Stimulated activated CD4-positive, alpha-beta T cell treated with anti-CD3 and anti-CD28 coated beads, Interleukin-2, amount 100 ng/mL, for 48 hours (primary cell): Measurements from ENCODE around the gene PITX1.
"Not testable (repeated sequence)": the region's sequence is repeated elsewhere in the genome, so short reads cannot be mapped to it uniquely, and the experiment has no call there.

Source experiments
- DNase-seq, 2 donors: peaks; one replicate each; pipeline ENCODE4 v3.0.0-alpha.2; 2020

Gene PITX1

DNA sequence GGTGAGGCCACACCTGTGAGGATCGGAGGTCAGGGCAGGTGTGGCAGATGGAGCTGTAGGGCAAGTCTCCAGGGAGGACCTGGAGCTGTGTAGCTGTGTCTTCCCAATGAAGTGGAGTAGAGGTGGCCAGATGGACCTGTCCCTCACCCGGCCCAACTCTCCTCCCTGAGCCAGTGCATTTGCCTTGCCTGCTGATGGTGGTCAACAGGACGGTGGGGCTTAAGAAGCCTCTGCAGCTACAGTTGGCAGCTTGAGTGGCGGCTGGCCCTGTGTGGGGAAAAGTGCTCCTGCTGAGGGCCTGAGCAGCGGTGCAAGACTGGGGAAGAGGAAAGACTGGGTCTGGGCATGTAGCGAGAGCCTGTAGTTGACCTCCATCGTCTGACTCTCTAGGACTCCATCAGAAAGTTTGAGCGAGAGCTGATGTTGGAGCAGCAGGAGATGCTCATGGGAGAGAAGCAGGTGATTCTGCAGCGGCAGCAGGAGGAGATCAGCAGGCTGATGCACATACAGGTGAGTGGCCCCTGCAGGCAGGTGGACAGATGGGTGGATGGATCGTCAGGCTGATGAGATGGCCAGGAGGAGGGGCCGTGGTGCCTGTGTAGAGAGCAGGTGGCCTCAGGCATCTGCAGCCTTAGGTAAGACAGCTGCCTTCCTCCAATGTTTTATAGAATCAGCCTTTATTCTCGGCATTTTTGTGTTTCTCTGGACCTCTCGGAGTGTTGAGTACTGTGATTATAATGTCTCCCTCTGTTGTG is 24.9 kb downstream of the PITX1 start:
- DNase-seq: no peak

- DNase-seq: no peak
Measured at GRCh38 chr5:135008556-135008955, 25.5 kb downstream of the PITX1 start.

GRCh38 chr5:135007749-135008363 is 26.2 kb downstream of the PITX1 start:
- DNase-seq: no peak

DNA sequence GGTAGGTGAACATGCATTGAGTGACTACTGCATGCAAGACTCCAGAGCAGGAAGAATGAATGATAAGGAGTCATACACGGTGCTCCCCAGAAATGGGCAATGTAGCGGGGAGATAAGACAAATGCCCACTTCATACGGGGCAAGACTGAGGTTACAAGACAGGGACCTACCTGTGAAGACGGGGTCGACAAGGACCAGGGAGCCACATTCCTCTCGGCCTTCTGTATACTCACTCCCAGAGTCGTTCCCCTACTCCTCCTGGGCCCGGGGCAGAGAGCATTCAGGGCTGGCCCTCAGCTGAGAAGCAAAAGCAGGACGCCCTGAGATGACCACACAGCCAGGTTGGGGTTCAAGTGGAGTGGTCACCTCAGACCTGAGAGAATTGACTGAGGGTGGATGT is 26.7 kb downstream of the PITX1 start:
- DNase-seq: no peak

- DNase-seq: no peak
Measured at GRCh38 chr5:135005076-135005475, 29.0 kb downstream of the PITX1 start.

- DNase-seq: no peak
Measured at GRCh38 chr5:135004376-135004775, 29.7 kb downstream of the PITX1 start.

- DNase-seq: not testable (repeated sequence)
Measured at GRCh38 chr5:134998068-134998467, 36.0 kb downstream of the PITX1 start.

GRCh38 chr5:134997015-134997414 is 37.0 kb downstream of the PITX1 start:
- no peak for DNase-seq

- no peak for DNase-seq
Measured at GRCh38 chr5:134995850-134996402, 38.1 kb downstream of the PITX1 start.

DNA sequence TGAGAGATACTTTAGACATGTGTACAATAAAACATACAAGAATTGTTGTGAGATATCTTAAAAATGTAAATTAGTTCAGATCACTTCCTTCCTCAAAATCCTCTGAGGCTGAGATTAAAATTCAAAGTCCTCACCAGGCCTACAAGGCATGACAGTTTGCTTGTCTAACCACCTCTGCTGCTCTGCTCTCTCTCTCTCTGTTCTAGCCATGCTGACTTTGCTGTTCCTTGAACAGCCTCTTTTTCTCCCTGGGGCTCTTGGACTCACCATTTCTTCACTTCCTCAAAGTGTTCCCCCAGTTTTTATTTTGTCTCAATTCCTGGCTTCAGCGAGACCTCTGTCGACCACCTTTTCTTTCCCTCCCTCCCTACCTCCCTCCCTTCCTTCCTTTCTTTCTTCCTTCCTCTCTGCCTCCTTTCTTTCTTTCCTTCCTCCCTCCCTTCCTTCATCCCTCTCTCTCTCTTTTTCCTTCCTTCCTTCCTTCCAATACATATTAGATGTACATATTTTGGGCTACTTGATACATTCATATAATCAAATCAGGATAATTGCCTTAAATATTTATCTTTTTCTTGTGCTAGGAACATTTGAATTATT is 39.4 kb downstream of the PITX1 start:
- DNase-seq: no peak

GRCh38 chr5:134993161-134993560 is 40.9 kb downstream of the PITX1 start:
- no peak for DNase-seq

DNA sequence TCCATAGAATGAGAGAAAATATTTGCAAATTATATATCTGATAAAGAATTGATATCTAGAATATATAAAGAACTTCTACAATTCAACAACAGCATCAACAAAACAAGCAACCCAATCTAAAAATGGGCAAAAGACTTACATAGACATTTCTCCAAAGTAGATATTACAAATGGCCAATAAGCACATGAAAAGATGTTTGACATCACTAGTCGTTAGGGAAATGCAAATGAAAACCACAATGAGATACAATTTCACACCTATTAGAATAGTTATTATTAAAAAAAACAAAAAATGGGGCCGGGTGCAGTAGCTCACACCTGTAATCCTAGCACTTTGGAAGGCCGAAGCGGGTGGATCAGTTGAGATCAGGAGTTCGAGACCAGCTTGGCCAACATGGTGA is 41.9 kb downstream of the PITX1 start:
- DNase-seq: no peak

DNA sequence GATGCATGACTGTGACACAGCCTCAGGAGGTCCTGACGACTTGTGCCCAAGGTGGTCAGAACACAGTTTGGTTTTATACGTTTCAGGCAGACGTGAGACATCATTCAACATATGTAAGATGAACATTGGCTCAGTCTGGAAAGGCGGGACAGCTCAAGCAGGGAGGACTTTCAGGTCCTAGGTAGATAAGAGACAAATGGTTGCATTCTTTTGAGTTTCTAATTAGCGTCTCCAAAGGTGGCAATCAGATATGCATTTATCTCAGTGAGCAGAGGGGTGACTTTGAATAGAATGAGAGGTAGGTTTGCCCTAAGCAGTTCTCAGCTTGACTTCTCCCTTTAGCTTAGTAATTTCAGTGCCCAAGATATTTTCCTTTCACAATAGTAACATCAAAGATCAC is 43.8 kb downstream of the PITX1 start:
- DNase-seq: not testable (repeated sequence)

DNA sequence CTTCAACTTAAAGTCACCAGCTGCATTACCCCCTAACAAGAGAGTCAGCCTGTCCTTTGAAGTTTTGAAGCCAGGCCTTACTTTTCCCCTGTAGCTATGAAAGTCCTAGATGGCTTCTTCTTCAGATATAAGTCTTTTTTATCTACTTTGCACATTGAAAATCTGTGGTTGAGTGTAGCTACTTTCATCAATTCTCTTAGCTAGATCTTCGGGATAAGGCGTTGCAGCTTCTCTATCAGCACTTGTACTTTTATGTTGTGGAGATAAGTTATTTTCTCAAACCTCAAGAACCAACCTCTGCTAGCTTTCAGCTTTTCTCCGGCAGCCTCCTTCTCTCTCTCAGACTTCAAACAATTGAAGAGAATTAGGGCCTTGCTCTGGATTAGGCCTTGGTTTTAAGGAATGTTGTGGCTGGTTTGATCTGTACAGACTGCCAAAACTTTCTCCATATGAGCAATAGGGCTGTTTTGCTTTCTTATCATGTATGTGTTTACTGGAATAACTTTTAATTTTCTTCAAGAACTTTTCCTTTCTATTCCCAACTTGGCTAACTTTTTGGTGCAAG is 44.7 kb downstream of the PITX1 start:
- DNase-seq: no peak

GRCh38 chr5:134982230-134982629 is 51.8 kb downstream of the PITX1 start:
- DNase-seq: no peak

DNA sequence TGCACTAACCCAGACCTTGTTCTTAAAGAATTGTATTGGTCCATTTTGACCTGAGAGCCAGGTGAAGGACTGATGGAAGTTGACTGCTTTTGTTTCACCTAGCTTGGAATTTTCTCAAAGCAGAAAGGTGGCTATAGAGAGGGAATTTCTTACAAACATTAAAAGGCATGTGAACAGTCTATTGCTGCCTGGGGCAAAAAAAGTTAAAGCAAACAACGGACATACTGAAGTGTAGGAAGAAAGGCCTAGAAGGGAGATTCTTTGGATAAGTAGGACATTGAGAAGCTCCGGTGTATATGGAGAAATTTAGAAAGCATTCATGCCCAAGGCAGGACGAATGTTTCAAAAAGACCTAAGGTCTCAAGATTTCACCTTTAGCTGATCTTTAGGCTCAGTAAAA is 54.6 kb downstream of the PITX1 start:
- no peak for DNase-seq
